D721Med (cell line): ENCODE results near the gene KIAA2012.

ENCODE experiments used
- DNase-seq: peaks from one replicate; pipeline ENCODE4 v3.0.0; 2011; ENCODE audit warnings: low spot score; ENCODE audit not compliant: insufficient read length
- FAIRE-seq: peaks from 2 replicates; lab custom pipeline; 2011; peaks lifted over from hg19 to GRCh38; lab: Jason Lieb, UNC
- CTCF ChIP-seq: IDR thresholded peaks from 2 replicates; pipeline ENCODE4 v1.5.1; 2012; ENCODE audit warnings: mild to moderate bottlenecking, control low read depth; ENCODE audit not compliant: insufficient read depth; ENCODE audit errors: missing control alignments

KIAA2012 gene

GRCh38 chr2:202072737-202073401 lies at the start of gene KIAA2012:
Gene KIAA2012 (plus strand): TSS chr2:202073255. CDS start chr2:202073628, 373 bp downstream.
- TF ChIP-seq CTCF, result no peak
- FAIRE-seq (no peak), DNase-seq (no peak)

GRCh38 chr2:202023904-202024266 lies 49.2 kb upstream of the KIAA2012 start:
- TF ChIP-seq CTCF, result no peak
- FAIRE-seq, result no peak
- no peak for DNase-seq

GRCh38 chr2:202024871-202025270 lies 48.2 kb upstream of the KIAA2012 start:
- no peak for TF ChIP-seq CTCF
- no peak for DNase-seq
- no peak for FAIRE-seq

GRCh38 chr2:202025816-202026215 lies 47.2 kb upstream of the KIAA2012 start:
- TF ChIP-seq CTCF, result no peak
- FAIRE-seq, result no peak
- no peak for DNase-seq

GRCh38 chr2:202026507-202026906 lies 46.5 kb upstream of the KIAA2012 start:
- no peak for TF ChIP-seq CTCF
- no peak for DNase-seq
- no peak for FAIRE-seq

- DNase-seq (no peak), FAIRE-seq (no peak)
- no peak for TF ChIP-seq CTCF
Measured at GRCh38 chr2:202030691-202031090, 42.4 kb upstream of the KIAA2012 start.

- DNase-seq (no peak), FAIRE-seq (no peak)
- no peak for TF ChIP-seq CTCF
Measured at GRCh38 chr2:202031246-202031951, 41.7 kb upstream of the KIAA2012 start.
